ENCODE results near the gene CCL3.
"Not testable (repeated sequence)": the region's sequence is repeated elsewhere in the genome, so short reads cannot be mapped to it uniquely, and the experiment has no call there.

The CCL3 gene

GRCh38 chr17:36083691-36084090 lies 6.3 kb downstream of the CCL3 start:
- not testable (repeated sequence) for DNase-seq

- peak; percentile 81 for DNase-seq
Observed at GRCh38 chr17:36082482-36083120, 7.3 kb downstream of the CCL3 start.

- not testable (repeated sequence) for DNase-seq
Observed at GRCh38 chr17:36081681-36082471, 8.1 kb downstream of the CCL3 start.

GRCh38 chr17:36074365-36074764 lies 15.6 kb downstream of the CCL3 start:
- DNase-seq: no peak

DNA sequence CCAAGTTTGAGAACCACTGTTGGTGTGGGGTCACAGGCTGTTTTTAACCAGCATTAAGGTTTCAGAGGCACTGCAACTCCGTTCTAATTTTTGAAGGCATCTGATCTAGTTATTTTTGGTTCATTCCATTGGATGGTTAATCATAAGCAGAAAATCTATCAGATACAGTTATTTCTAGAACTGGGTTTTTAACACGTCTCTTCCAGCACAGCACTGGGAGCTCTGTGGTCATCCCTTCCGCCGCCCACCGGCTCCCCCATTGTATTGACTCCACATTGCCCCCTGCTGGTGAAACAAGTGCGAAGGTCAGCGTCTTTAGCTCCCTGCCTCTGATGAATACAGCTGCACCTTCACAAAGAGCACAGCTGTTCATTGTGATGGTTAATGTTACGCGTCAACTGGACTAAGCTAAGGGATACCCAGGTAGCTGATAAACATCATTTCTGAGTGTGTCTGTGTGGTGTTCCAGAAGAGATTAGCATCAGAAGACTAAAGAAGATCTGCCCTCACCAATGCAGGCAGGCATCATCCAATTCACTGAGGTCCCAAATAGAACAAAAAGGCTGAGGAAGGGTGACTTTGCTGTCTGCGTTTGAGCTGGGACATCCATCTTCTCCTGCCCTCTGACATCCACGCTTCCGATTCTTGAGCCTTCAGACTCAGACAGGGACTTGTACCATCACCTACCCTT lies 17.4 kb downstream of the CCL3 start:
- DNase-seq: peak; percentile 75

- DNase-seq: no peak
Observed at GRCh38 chr17:36071751-36072150, 18.2 kb downstream of the CCL3 start.

DNA sequence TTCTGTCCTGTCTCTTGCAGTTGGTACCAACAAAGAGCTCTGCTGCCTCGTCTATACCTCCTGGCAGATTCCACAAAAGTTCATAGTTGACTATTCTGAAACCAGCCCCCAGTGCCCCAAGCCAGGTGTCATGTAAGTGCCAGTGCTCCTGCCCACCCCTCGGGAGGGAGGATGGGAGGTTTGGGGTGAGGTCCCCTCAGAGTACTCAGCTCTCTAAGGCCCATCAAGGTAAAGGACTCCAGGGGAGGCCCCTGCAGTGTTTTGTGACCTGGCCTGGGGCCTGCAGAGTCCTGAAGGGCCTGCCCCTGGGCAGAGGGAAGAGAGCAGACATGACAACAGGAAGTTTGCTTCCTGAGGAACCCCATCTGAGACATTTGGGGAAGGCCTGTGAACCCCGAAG lies 19.5 kb downstream of the CCL3 start:
- no peak for DNase-seq

GRCh38 chr17:36069136-36069535 lies 20.8 kb downstream of the CCL3 start:
- DNase-seq: no peak

DNA sequence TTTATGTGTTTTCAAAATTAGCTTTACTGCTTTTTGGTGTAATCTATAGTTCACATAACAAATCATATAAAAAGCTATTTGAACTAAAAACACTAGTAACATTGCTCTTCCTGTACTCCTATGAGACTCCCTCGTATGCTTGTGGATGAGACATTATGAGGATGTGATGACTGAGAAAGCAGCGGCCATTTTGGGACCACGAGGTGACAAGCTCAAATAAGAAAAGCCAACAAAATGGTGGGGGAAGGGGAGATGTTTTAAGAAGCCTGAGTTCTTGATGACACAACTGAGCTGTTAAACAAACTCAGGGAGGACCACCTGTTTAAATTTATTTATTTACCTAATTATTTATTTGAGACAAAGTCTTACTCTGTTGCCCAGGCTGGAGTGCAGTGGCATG lies 21.4 kb downstream of the CCL3 start:
- no peak for DNase-seq

GRCh38 chr17:36066365-36066985 lies 23.5 kb downstream of the CCL3 start:
- DNase-seq: peak; percentile 60

- DNase-seq: no peak
Observed at GRCh38 chr17:36063786-36064541, 26.0 kb downstream of the CCL3 start, which contains the start of gene CCL18. TSS of gene CCL18 (plus strand) at chr17:36064272. CDS start at chr17:36064343, 71 bp downstream.

- no peak for DNase-seq
Observed at GRCh38 chr17:36060816-36061215, 29.1 kb downstream of the CCL3 start.

- no peak for DNase-seq
Observed at GRCh38 chr17:36059406-36059805, 30.5 kb downstream of the CCL3 start.

DNA sequence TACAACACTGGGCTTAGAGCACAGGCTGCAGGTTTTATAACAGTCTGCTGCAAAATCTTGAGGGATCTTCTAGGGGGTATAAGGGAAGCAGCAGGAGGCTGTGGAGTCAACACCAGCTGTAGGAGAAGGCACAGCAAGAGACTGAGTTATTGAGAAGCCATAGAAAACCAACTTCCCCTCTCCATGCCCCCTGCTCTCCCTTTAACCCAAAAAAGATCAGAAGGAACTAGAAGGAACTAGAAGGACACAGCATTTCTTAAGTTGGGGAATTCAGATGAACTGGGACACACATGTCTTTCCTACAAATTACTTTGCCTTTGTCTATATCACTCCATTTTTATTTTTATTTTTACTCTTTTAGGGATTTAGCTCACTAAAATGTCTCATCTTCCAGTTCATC lies 32.0 kb downstream of the CCL3 start:
- no peak for DNase-seq

DNA sequence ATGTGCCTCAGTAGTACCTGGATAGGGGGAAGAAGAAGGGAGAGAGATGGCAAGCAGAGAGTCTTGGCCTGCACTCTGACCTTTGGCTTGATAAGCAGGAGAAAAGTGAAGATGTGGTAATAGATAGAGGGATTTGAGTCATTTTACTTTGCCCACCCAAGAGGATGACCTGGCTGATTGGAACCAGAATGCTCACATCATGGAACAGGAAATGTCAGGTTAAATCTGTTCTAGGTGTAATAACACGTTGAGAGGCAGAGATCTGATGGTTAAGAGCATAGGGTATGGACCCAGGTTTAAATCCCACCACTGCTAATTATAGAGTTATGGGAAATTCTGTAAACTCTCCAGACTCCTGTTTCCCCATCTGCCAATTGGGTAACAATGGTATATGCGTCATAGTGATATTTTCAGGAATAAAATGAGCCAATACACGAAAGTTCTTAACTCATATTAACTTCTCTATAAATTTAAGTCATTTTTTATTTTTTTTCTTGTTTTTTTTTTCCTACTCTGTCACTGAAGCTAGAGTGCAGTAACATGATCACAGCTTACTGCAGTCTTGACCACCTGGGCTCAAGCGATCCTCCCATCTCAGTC lies 33.9 kb downstream of the CCL3 start:
- DNase-seq: no peak

DNA sequence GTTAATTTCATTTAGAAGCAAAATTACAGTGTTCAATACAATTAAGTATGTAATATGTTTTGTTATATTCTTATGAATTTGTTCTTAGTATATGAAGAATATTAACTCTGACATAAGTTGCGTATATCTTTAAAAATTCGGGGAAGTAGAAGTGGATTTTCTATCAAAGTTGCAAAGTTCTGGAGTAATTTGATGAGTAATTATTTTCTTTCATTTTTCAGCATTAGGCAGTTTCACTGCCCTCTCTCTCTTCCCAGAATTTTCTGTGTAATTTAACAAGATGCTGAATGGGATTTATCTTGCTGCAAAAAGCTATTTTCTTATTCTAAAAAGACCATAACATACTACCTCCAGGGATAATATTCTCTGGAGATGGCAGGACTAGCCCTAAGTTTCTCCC lies 34.8 kb downstream of the CCL3 start:
- no peak for DNase-seq

GRCh38 chr17:36049643-36050042 lies 40.3 kb downstream of the CCL3 start:
- no peak for DNase-seq

GRCh38 chr17:36048066-36048465 lies 41.9 kb downstream of the CCL3 start:
- DNase-seq: no peak

All from CD4-positive, alpha-beta T cell treated with Interleukin-12 subunit alpha and Interleukin-12 subunit beta, for 1 hour (primary cell).